ENCODE data around the gene CACNA1D.

Gene CACNA1D

DNA sequence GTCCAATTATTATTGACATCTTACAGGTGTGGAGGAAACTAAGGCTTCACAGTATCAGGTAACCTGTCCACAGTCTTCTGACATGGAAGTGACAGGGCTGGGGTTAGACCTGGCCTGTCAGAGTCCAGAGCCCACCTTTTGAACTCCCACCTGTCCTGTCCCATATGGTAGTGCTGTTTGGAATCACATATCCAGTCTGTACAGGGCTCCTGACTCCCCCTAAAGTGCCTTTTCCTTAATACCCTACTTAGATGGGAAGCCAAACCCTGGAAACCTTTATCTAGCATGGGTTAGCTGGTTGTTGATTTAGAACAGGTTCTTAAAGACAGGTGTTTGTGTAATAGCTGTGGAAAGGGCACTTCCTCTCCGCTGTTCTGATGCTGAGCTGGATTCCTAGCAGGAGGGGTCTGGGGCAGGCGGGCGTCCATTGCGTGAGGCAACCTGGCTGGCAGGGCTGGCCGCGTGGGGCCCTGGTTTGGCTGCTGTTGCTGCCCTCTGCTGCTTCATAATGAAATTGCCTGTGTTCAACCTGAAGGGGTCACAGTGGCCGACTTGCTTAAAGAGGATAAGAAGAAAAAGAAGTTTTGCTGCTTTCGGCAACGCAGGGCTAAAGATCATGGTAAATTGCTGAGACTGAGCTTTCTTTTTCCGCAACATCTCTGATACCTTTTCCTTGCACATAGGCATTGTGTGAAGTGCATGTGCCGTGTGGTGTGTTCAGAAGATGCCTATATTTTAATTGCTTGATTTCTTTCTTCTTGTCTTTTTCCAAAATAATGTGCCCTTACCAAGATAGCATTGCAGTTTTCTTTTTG lies 215.7 kb downstream of the CACNA1D start:
- peak in 1 of 2 donors; percentile 26 for DNase-seq (ENCODE audit: low read depth in 1 of 2, low spot score in 1 of 2)

DNA sequence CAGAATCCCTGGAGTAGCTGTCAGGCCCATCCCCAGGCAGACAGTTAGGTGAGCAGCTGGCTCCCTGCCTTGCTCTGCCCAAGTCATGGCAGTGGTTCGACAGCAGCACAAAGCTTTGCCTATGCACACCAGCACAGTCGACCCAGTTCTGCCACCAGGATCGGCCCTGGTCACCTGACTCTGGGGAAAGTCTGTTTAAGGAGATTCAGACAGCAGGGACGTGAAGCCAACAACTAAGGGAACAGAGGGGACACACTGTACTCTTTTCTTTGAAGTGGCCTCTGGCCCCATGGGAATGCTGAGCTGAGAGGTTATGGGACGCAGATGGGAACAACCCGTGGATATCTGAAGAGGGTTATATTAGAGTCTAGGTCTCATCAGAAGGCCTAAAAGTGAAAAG lies 217.0 kb downstream of the CACNA1D start:
- no peak for DNase-seq (ENCODE audit: low read depth in 1 of 2, low spot score in 1 of 2)

- no peak for DNase-seq (ENCODE audit: low read depth in 1 of 2, low spot score in 1 of 2)
Measured at GRCh38 chr3:53712817-53713388, 218.5 kb downstream of the CACNA1D start.

- DNase-seq (ENCODE audit: low read depth in 1 of 2, low spot score in 1 of 2) = no peak
Measured at GRCh38 chr3:53713626-53714025, 219.2 kb downstream of the CACNA1D start.

DNA sequence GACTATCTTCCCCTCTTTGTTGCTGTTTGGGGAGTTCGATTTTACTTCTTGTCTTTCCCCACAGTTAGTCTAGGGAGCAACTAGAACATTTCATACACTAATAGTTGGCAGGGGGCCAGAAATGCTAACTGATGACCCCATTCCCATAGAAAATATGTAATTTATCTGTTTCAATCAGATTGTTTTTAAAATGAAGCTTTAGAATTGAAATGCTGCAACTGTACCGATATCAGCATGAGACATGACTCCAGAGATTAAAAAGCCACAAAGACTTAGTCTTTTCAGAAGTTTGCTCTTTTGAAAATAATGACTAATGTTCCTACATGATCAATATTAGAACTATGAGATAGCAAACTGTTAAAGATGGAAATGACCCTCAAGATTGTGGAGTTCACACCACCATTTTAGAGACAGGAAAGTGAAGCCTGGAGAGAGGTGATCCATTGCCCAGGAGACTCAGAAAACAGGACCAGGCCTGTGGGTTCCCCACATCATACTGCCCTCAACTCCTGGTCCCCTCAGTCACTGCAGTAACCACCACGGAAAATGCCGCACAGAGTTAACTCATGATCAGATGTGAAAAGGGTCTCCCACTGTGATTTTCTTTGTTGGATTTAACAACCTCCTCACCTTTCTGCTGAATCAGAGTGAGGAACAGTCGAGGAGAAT lies 221.5 kb downstream of the CACNA1D start:
- no peak for DNase-seq (ENCODE audit: low read depth in 1 of 2, low spot score in 1 of 2)

DNA sequence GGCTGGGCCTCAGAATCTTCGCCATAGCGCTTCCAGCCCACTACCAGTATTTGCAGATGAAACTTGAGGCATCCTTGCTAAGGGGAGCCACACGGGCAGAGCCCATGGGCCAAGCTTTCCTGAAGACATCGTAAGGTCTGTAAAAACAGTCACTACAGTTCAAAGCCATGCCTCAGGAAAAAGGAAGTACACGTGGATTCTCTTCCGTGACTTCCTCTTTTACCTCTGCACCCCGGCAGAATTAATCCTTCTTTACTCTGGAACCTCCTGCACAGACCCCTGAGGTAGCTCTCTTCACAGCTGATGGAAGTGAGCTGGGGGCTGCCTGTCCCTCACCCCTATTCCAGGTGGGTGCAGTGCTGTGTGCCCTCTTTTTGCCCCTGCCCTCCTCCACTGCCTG lies 222.6 kb downstream of the CACNA1D start:
- DNase-seq (ENCODE audit: low read depth in 1 of 2, low spot score in 1 of 2) = no peak

DNA sequence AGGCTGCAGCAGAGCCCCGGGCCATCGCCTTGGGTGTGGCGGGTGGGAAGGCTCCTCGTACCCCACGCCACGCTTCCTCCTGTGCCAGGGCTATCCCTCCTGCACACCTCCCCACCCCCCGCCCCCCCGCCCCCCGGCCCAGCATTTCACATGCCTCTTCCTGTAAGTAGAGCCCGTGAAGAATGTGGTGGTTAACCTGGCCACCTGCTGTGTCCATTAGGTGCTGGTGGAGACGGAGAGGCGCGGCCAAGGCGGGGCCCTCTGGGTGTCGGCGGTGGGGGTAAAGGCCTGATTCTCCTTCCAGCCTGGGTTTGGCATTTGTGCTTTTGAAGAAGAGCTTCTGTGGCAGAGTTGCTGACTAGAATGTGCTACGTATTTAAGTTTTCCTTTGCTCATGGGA lies 224.1 kb downstream of the CACNA1D start:
- DNase-seq (ENCODE audit: low read depth in 1 of 2, low spot score in 1 of 2) = no peak

DNA sequence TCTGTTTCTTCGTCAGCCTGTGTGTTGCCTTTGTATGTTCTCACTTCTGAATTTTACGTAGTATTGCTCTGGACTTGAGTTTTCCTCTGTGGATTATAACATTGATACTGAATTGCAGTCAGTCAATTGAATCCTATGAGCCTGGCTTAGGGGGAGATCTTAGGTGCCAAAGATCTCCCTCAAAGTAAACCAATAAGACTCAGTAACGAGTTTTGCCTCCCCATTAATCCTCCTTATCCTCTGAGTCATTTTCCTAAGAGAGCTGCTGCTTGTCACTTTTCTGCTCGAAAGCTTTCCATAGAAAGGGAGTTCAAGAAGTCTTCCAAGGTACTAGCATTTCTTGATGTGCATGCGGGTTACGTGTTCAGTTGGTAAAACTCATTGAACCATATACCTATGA lies 225.4 kb downstream of the CACNA1D start:
- DNase-seq (ENCODE audit: low read depth in 1 of 2, low spot score in 1 of 2) = no peak

DNA sequence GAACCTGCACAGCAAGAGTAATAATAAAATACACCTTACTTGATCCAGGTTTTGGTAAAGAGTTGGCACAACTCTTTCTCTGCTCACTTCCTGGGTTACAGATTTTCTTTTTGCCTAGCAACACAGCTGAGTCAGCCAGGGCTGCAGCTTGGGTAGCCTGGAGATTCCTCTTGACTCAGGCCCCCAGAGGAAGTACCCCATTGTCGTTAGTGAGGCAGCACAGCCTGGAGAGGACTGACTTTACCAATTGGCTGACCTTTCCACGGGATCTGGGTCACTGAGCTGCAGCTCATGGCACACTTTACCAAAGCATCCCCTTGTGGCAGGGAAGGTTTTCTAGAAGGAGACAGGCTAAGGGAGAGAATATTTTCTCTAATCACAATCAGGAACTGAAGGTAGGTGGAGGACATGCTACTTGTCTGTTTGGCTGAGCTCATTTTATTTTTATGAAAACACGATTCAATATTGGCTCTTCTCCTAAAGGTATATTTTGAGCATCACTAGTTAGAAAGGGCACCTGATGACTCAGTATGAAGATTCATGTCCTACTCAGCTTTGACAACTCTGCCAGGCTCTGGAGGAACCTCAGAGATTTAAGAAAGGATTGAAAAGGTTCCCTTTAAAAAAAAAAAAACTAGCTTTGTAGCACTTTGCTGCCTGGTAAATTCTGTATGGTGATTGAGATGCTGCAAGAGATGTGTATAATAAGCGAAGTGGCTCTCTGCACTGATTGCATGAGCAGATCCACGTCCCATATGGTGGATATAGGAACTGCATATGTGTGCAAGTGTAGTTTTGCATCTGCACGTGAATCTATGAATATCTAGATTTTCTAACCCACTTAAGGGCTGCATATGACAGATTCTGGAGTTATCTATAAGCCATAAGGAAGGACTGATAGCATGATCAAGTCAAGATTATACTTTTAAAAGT lies 227.0 kb downstream of the CACNA1D start:
- DNase-seq (ENCODE audit: low read depth in 1 of 2, low spot score in 1 of 2) = no peak

DNA sequence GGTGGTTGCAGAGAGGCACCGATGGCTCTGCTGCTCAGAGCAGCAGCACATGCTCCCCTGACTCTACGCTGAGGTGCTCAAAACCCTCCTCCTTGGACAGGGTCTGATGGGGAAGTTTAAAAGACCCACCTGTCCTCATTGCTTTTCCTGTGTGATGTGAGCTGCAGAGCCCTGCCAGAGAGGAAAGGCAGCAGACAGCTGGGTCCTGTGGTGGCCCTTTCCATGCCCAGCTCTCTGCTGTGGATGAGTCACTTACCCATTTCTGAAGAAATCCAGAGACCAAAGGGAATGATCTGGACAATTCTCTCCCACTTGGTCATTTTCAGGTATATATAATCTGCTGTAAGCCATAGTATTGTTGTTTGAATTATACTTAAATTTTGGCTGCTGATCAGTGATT lies 230.2 kb downstream of the CACNA1D start:
- no peak for DNase-seq (ENCODE audit: low read depth in 1 of 2, low spot score in 1 of 2)

GRCh38 chr3:53725387-53725995 lies 231.1 kb downstream of the CACNA1D start:
- no peak for DNase-seq (ENCODE audit: low read depth in 1 of 2, low spot score in 1 of 2)

DNA sequence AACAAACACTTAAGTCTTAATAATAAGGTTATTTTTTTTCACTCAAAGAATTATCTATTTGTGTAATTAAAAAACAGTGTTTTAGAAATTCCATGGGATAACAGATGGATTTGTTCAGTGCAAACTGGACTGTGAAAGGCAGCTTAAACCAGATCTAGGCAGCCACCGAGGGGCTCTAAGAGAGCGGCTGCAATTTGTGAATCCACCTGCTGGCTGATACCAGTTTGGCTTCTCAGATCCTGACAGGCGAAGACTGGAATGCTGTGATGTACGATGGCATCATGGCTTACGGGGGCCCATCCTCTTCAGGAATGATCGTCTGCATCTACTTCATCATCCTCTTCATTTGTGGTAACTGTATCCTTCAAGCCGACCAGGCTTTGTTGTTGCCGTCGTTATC lies 232.2 kb downstream of the CACNA1D start:
- DNase-seq (ENCODE audit: low read depth in 1 of 2, low spot score in 1 of 2) = no peak

- DNase-seq (ENCODE audit: low read depth in 1 of 2, low spot score in 1 of 2) = no peak
Measured at GRCh38 chr3:53728606-53729005, 234.2 kb downstream of the CACNA1D start.

- DNase-seq (ENCODE audit: low read depth in 1 of 2, low spot score in 1 of 2) = no peak
Measured at GRCh38 chr3:53729159-53729558, 234.7 kb downstream of the CACNA1D start.

DNA sequence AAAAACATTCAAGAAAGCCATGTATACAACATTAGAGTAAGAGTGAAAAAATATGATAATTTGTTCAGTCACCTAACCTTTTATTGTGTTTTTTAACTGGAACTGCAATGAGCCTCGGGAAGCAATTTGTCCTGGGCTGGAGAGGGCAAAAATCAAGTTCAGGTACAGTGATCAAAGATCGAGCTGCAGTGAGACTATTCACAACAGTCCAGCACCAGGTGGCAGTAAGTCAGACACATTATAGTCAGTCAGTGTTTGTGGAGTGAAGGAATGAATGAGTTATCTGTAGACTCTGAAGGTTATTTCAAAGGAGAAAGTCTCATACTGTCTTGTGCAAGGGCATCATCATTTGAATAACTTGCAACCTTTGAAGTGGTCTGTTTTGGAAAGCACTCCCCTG lies 235.2 kb downstream of the CACNA1D start:
- no peak for DNase-seq (ENCODE audit: low read depth in 1 of 2, low spot score in 1 of 2)

- DNase-seq (ENCODE audit: low read depth in 1 of 2, low spot score in 1 of 2) = no peak
Measured at GRCh38 chr3:53730576-53730975, 236.2 kb downstream of the CACNA1D start.

GRCh38 chr3:53731934-53732624 lies 237.7 kb downstream of the CACNA1D start:
- no peak for DNase-seq (ENCODE audit: low read depth in 1 of 2, low spot score in 1 of 2)

DNA sequence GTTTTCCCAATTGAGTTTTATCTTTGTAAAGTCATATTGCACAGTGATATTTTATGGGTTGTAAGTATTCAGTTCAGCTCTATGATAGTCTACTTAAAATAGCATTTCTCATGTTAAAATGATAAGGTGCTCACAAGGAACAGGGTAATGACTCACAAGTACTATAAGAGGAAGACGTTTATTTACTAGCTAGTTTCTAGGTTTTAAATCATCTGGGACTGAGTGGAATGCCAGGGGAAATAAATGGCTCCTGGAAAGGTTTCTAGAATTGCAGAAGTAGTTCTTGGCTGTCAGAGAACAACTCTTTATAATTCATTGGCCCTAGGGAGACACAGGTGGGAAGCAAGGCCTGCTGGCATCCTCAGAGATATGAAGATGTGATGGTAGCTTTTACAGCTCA lies 239.0 kb downstream of the CACNA1D start:
- DNase-seq (ENCODE audit: low read depth in 1 of 2, low spot score in 1 of 2) = no peak

DNA sequence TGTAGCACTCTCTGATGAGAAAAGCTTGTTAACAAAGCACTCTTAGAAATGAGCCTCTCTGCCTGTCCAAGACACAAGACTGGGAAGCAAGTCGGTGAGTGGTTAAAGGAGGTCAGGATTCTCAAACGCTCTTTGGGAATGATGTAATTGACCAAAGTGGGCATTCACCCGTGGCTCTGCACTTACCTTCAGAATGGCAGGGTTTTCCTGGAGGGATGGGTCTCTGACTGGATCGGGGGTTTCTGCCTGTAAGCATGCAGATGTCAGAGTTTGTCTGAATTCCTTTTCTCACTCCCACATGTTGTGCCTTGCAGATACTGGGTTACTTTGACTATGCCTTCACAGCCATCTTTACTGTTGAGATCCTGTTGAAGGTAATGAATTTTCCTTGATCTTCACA lies 245.6 kb downstream of the CACNA1D start:
- no peak for DNase-seq (ENCODE audit: low read depth in 1 of 2, low spot score in 1 of 2)

GRCh38 chr3:53740956-53741355 lies 246.5 kb downstream of the CACNA1D start:
- DNase-seq (ENCODE audit: low read depth in 1 of 2, low spot score in 1 of 2) = no peak
